ENCODE data around the gene PLSCR1.

The PLSCR1 gene

DNA sequence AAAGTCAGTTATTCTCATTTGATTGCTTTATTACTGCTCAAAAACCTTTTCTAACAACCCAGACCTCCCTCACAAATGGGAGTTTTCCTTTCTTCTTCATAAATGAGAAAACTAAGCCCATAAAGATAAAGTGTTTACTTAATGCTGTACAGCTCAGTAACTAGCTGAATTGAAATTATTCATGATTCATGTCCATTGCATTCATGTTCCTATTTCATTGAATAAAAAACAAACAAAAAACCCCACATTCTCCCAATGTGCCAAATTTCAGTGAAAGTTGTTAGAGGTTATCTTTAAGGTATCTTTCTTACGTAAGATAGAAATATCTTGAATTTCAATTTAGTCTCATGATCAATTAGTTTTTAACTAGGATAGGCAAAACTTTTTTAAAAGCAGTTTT lies 77.8 kb downstream of the PLSCR1 start:
- Histone ChIP-seq H3K4me3 (ENCODE audit: low read depth in 1 of 2, low read length in 2 of 2) (no peak overlapping the region), H3K27ac (ENCODE audit: low read depth, low read length) (no peak overlapping the region), H3K27me3 (ENCODE audit: control insufficient read depth in 1 of 2, insufficient read depth in 2 of 2, low read length in 2 of 2) (no peaks in the 10 kb centered on the region), H3K36me3 (ENCODE audit: control insufficient read depth in 1 of 2, insufficient read depth in 2 of 2, low read length in 2 of 2) (no peaks in the 10 kb centered on the region), H3K9ac (ENCODE audit: low read depth in 1 of 2, low read length in 2 of 2) (no peak overlapping the region), H3K4me1 (ENCODE audit: control insufficient read depth in 1 of 2, insufficient read depth in 2 of 2, low read length in 2 of 2) (no peaks in the 10 kb centered on the region), H3K9me3 (ENCODE audit: control insufficient read depth in 1 of 2, low read length in 2 of 2) (no peaks in the 10 kb centered on the region)

DNA sequence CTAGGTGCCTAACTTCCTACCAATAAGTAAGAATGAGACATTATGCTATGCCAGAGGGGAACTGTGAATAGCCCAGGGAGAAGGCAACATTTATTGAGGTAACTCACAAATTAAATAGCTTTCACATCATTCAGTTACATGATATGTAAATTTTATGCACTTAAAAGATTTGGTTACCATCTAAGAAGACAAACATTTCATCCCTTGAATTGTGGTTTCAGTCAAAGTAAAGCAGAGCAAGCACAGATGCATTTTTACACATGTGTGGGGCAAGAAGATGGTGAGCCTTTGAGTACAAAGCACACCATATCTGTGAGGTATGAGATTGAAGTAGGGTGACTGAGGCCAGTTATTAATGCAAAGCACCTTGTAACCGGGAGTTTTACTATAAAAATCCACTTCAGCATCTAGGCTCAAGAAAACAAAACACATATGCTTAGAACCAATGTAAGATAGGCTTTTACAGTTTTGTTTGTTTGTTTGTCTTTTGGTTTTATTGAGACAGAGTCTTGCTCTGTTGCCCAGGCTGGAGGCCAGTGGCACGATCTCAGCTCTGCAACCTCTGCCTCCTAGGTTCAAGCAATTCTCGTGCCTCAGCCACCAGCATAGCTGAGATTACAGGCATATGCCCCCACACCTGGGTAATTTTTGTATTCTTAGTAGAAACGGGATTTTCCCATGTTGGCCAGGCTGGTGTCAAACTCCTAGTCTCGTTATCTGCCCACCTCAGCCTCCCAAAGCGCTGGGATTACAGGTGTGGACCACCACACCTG lies 78.5 kb downstream of the PLSCR1 start:
- Histone ChIP-seq H3K4me3 (ENCODE audit: low read depth in 1 of 2, low read length in 2 of 2) (no peak overlapping the region), H3K27me3 (ENCODE audit: control insufficient read depth in 1 of 2, insufficient read depth in 2 of 2, low read length in 2 of 2) (no peaks in the 10 kb centered on the region), H3K9ac (ENCODE audit: low read depth in 1 of 2, low read length in 2 of 2) (no peak overlapping the region), H3K4me1 (ENCODE audit: control insufficient read depth in 1 of 2, insufficient read depth in 2 of 2, low read length in 2 of 2) (no peaks in the 10 kb centered on the region), H3K9me3 (ENCODE audit: control insufficient read depth in 1 of 2, low read length in 2 of 2) (no peaks in the 10 kb centered on the region), H3K36me3 (ENCODE audit: control insufficient read depth in 1 of 2, insufficient read depth in 2 of 2, low read length in 2 of 2) (no peaks in the 10 kb centered on the region), H3K27ac (ENCODE audit: low read depth, low read length) (no peak overlapping the region)

Data from duodenal mucosa (tissue), 2 donors.